HG03108 (cell line): Measurements from ENCODE around the gene PIP5K1B.
"Not testable (repeated sequence)": the region's sequence is repeated elsewhere in the genome, so short reads cannot be mapped to it uniquely, and the experiment has no call there.

Experiments used
- ATAC-seq: cut with Tn5 transposase; IDR thresholded peaks from one replicate; pipeline ENCODE4 v1.9.1; 2021; ENCODE audit warnings: moderate library complexity; ENCODE audit not compliant: unreplicated experiment

Gene PIP5K1B

GRCh38 chr9:68704814-68705530 is at the start of gene PIP5K1B:
Gene PIP5K1B (plus strand): TSS chr9:68705240. CDS start chr9:68822615, 117,375 bp downstream.
- peak; percentile 70 for ATAC-seq

DNA sequence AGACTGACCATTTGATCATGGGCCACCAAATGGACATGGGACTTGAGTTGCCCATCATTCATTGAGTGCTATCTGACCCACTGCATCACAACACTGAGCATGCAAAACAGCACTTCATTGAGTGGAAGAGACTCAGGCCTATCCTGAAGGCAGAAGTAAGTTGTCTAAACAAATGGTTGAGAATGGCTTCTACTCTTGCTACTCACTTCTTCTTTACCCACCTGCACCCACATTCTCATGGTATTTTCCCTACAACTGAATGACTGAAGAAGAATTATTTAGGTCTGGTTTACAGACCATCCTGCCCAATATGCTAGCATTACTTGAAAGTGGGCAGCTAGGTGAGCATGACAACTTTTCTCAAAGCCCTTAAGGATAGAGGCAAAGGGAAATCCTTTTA is 41.0 kb upstream of the PIP5K1B start:
- ATAC-seq = no peak

DNA sequence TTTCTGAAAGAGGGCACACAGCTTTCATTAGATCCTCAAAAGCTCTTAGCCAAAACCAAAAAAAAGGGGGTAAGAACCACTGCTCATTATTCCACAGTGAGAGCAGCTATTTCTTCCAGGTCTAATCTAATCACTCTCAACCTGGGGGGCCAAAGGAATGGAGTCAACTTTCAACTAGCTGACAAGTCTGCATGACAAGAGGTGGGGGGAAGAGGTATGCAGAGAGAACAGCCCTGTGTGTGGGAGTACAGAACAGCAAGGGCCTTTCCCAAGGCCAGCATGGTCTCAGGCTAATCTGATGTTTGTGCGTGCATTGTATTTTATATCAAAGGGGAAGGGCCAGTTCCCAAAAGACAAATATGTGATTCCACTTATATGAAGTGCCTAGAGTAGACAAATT is 36.9 kb upstream of the PIP5K1B start:
- no peak for ATAC-seq

DNA sequence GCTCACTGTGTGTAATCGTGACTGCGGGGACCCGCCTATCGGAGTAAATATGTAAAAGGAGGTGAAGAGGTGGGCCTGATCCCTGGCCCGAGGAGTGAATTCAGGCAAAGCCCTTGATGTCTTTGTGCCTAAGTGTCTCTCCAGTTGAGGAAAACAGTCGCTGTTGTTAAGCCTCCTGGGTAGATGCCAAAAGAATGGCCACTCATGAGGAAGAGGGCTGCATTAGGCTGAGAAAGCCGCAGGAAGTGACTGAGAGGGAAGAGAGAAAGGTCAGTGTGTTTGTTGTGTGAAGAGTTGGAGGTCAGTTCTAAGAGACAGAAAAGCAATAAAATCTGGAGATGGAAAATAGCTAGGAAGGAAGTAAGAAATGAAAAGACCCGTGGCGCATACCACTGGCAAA is 35.8 kb upstream of the PIP5K1B start:
- ATAC-seq = no peak

DNA sequence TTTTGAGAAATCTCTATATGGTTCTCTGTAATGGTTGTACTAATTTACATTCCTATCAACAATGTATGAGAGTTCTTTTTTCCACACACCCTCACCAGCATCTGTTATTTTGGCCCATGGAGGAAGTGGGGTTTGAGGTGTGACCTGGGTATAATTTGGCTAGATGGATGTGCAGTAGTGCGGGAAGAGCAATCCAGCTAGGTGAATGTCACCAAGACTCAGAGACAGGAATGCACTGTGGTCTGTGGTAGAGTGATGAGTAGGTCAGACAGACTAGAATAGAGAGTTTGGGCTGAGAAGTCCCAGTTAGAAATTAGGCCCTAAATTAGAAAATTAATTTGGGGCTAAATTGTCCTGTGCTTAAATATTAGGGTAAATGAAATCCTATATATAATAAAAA is 32.8 kb upstream of the PIP5K1B start:
- no peak for ATAC-seq

DNA sequence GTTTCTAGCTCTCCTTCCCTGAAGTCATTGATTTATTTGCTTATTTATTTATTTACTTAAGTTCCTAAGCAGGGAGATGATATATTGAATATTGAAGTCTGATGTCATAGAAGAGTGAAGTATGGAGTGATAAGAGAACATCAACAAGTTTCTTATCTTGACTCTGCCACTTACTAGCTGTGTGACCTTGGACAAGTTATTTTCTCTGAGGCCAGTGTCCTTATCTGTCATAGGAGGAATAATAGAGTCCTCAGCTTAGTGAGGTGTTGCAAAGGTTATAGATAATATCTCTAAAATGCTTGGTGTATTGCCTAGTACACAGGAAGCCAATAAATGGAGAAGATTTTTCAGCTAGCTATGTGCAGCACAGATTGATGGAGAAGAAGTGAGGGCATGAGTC is 32.4 kb upstream of the PIP5K1B start:
- no peak for ATAC-seq

- no peak for ATAC-seq
These were observed 26.6 kb upstream of the PIP5K1B start for GRCh38 chr9:68678430-68678829.

DNA sequence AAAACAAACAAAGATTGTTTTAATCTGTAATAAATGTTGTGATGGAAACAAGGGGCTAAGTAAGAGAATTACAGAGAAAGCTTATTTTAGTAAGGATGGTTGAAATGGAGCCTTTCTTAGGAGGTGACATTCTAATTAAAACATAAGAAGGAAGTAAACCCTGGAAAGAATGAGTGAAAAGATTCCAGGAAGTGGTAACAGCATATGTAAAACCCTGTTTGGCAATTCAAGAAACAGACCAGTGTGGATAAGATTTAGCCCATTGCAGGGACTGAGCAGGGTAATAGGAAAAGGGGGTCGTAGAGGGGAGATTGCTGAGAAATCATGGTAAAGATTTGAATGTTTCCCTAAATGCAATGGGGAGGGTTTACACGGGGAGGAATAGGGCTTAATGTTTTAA is 21.6 kb upstream of the PIP5K1B start:
- no peak for ATAC-seq

DNA sequence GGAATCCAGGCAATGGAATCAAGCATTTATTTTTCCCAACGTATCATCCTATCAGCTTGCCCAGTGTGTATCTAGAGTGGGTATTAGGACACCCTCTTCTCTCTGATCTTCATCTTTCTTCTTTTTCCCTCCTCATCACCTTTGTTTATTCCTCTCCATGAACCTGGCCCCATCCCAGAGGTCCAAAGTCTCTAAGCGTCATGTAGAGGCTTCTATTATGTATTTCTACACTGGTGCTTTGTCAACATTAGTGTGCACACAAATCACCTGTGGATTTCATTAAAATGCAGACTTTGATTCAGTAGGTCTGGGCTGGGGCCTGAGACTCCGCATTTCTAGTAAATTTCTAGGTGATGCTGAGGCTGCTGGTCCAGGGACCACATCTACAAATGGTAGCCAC is 19.8 kb upstream of the PIP5K1B start:
- no peak for ATAC-seq

- no peak for ATAC-seq
These were observed 19.3 kb upstream of the PIP5K1B start for GRCh38 chr9:68685770-68686169.

DNA sequence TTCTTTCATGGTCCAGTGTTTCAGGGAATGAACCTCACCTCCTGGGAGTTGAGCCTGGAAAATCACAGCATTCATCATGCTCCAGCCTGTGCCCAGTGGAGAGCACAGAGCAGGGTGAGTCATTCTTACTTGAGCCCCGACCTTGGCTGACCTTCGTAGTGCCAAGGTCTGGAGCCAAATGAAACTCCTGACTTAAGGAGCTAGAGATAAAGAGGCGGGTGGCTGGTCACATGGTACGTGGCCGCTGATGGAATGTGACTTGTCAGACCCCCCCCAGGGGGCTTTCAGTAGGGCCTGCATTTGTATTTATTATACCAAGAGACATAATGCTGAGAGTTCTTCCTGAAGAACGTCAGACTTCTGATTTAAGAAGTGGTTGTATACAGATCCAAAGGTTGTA is 15.0 kb upstream of the PIP5K1B start:
- ATAC-seq = no peak

DNA sequence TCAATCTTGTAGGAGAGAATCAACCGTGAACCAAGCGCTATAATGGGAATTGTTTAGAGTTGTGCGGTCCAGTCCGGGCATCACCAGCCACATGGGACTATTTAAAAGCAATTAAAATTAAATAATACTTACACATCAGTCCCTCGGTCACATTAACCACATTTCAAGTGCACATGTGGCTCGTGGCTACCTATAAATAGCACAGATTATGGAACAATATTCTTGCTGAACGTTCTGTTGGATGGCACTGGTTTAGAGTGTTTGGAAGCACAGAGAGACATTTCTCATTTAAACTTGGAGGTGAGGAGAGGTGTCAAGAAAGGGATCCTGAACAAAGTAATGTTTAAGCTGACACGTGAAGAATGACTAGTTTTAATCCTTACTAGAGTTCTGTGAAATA is 12.5 kb upstream of the PIP5K1B start:
- ATAC-seq = no peak

DNA sequence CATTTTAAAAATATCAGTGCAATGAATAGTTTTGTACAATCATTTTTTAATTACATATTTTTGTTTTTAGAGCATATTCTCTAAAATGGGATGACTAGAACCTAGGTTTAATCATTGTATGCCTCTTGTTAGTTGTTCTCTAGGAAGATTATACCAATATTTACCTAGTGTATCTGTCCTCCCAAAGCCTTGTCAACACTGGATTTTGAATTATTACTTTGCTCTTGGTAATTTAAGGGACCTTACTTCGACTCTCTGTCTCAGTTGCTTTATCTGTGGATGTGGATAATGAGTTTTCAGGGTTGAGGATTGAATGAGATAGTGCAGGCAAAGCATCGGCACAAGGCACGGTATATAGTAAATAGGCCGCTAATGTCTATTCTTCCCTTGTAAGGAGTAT is 10.9 kb upstream of the PIP5K1B start:
- no peak for ATAC-seq

DNA sequence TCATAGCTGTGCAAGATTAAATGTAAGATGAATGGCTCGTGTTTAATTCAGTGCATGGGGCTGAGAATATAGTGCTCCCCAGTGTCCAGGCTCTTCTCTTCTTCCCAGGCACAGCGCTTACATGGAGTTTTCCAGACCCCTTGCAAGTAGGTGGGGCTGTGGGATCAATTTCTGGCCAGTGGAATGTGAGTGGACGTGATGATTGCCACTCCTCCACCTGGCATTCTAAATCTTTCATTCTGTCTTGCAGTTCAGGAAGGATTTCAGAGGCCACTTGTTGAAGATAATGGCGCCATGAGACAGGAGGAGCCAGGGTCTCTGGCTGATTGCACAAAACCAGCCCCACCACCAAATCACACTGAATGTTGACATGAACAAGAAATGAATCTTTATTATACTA is 7.2 kb upstream of the PIP5K1B start:
- ATAC-seq = no peak

GRCh38 chr9:68698943-68699509 is 6.0 kb upstream of the PIP5K1B start:
- no peak for ATAC-seq

DNA sequence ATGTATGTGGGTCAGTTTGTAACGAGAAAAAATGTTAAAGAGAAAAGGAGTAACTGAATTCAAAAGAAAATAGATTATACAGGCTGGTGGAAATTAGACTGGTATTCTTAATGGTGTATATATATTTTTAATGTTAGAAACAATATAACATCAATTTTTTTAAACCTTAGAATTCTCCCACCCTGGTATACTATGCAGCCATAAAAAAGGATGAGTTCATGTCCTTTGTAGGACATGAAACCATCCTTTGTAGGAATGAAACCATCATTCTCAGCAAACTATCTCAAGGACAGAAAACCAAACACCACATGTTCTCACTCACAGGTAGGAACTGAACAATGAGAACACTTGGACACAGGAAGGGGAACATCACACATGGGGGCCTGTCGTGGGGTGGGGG is 5.4 kb upstream of the PIP5K1B start:
- not testable (repeated sequence) for ATAC-seq

GRCh38 chr9:68702493-68702892 is 2.5 kb upstream of the PIP5K1B start:
- ATAC-seq = no peak

DNA sequence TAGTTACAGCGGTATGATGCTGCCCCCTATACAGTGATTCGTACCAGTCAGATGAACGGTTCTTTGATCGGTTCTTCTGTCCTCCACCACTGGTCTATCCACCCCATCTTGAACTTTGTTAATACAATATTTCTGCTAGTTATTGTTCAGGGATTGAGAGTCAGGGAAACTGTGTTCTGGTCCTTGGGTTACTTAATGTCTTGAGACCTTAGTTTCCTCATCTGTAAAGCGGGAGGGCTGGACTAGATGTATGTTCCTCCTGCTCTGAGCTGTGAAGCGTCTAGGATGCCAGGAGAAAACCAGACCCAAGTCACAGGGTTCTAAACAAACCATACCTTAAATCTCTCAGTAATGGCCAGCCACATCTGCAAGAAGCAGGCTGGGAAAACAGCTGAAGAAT is 1.4 kb upstream of the PIP5K1B start:
- ATAC-seq = no peak

GRCh38 chr9:68704498-68704813 is 584 bp upstream of the PIP5K1B start:
- no peak for ATAC-seq

DNA sequence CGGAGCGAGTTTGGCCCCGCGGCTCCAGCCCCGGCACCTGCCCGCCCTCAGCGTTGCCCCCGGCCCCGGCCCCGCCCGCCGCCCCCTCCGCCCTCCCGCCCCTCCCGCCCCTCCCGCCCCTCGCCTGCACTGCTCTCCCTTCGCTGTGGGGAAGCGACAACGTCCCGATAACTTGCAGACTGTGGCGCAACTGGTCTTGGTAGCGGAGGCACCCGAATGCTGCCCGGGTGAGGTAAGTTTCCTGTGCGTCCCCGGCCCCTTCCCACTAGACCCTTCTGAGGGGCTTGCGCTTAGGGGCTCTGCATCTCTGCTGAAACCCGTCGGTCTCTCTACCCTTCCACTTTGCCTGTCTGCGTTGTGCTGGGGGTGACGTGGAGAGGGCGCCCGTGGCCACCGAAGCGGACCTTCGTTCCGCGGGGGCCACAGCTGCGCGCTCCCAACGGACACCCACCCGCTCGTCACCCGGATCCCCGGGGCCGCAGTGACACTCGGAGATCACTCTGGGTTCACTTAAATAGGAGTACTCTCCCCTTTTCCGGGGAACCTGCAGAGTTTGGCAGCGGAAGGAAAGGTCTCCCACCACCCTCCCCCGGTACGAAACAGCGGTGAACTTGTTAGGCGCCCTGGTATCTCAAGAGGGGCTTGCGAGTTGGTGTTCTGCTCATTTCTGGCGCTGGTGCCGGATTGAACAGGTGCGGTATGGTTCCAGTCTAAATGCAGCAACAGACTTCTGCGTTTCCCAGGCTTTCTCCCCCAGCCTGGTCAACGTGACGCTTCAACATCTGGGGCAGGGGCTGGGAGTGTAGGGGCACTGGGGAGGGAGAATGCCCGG is 707 bp downstream of the PIP5K1B start:
- peak; percentile 7 for ATAC-seq

DNA sequence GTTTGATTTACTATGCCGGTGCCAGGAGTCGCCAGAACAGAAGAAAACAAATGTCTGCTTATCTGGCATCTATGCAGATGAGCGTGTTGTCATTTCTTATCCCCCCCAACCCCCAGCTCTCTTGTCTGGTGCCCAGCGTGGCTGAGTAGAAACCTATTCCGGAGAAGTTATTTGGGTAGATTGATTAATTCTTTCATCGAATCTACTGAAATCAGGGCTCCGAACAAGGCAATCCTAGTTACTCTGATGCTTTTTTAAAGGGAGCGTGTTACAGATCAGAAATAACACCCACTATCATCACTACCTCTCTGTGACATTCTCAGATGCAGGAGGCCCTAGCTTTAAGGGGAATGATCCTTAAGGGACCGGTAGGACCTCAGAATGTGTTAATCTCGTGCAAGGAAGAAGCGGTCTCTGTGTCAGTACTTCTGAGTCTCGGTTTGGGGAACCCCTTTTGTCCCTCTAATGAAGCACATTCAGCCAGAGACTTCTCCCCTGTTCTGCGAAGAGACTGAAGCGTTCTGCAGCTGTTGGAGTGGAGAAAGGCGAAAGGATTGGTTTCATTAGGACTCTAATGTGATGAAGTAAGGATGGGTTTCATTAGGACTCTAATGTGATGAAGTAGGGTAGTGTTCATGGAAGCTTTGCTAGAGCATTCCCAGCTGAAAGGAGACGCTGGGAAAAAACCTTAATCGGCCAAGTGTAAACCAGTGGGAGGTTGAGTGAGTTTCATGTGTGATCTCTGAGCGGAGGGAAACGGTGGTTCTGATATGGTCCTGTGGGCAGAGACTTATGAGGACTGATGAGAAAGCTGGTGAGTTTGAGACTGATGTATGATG is 1.5 kb downstream of the PIP5K1B start:
- ATAC-seq = peak; percentile 30
